Measurements from ENCODE around the gene TP53RK. TPM values are rescaled to one million over a fixed set of nuclear protein-coding genes. Genes with fewer than 3 reads are reported as not detected.

Gene TP53RK
- 15.9 and 25.7 TPM in 2 replicates for total RNA-seq

GRCh38 chr20:46689082-46689753 is at the start of gene TP53RK:
Gene TP53RK (minus strand): TSS chr20:46689444. CDS start chr20:46689414, 30 bp downstream.

GRCh38 chr20:46709459-46710152 is 20.4 kb upstream of the TP53RK start, which contains the start of gene SLC2A10:
Gene SLC2A10 (plus strand): TSS chr20:46709649. CDS start chr20:46709737, 88 bp downstream.

GRCh38 chr20:46651091-46651962 is 37.9 kb downstream of the TP53RK start, which contains the start of gene SLC13A3:
Gene SLC13A3 (minus strand): TSS chr20:46651459. CDS start chr20:46651421, 38 bp downstream.

Other genes starting within 250 kb of the TP53RK start
- 2.0 and 5.4 TPM in 2 replicates for gene ZNF334, start 175.9 kb downstream of the TP53RK start, total RNA-seq
- not detected in 2 replicates for gene OCSTAMP, start 138.8 kb downstream of the TP53RK start, total RNA-seq
- 1.5 and 6.9 TPM in 2 replicates for gene SLC13A3, start 38.0 kb downstream of the TP53RK start, total RNA-seq
- 30.7 and 43.6 TPM in 2 replicates for gene SLC2A10, start 20.2 kb upstream of the TP53RK start, total RNA-seq
- 0.94 and 3.5 TPM in 2 replicates for gene EYA2, start 205.4 kb upstream of the TP53RK start, total RNA-seq

All from pericardium fibroblast (primary cell).